ENCODE measurements around the gene HSD3B7. TPM values are rescaled to one million over a fixed set of nuclear protein-coding genes. Genes with fewer than 3 reads are reported as not detected.

HSD3B7 gene
- total RNA-seq, 2 donors from 2014 or later, result 4.1 to 4.8 TPM

GRCh38 chr16:30985401-30986128, 558 bp downstream of the HSD3B7 start:
- Histone ChIP-seq H3K27ac (ENCODE audit: low read depth, low read length) (no peak overlapping the region), H3K9me3 (ENCODE audit: control insufficient read depth, low read length) (no peaks in the 10 kb centered on the region), H3K27me3 (ENCODE audit: control insufficient read depth, insufficient read depth, low read length, poor library complexity, severe bottlenecking) (no peaks in the 10 kb centered on the region), H3K4me3 (ENCODE audit: low read length) (no peak overlapping the region), H3K9ac (ENCODE audit: extremely low read depth, low read length, poor library complexity, severe bottlenecking) (no peak overlapping the region), H3K36me3 (ENCODE audit: control insufficient read depth, insufficient read depth, low read length) (peaks cover 22% of the 10 kb centered on the region), H3K4me1 (ENCODE audit: control insufficient read depth, insufficient read depth, low read length) (no peaks in the 10 kb centered on the region)
- Mint-ChIP-seq H3K36me3 (ENCODE audit: low read depth) (peaks cover 28% of the 10 kb centered on the region), H3K4me1 (peaks cover 2% of the 10 kb centered on the region), H3K27ac (peak overlapping the region; percentile 58), H3K9me3 (no peaks in the 10 kb centered on the region), H3K27me3 (ENCODE audit: insufficient read depth) (no peaks in the 10 kb centered on the region), H3K4me3 (peak overlapping the region; percentile 46)
- peak; percentile 85 for DNase-seq
- TF ChIP-seq, protein P1, sequence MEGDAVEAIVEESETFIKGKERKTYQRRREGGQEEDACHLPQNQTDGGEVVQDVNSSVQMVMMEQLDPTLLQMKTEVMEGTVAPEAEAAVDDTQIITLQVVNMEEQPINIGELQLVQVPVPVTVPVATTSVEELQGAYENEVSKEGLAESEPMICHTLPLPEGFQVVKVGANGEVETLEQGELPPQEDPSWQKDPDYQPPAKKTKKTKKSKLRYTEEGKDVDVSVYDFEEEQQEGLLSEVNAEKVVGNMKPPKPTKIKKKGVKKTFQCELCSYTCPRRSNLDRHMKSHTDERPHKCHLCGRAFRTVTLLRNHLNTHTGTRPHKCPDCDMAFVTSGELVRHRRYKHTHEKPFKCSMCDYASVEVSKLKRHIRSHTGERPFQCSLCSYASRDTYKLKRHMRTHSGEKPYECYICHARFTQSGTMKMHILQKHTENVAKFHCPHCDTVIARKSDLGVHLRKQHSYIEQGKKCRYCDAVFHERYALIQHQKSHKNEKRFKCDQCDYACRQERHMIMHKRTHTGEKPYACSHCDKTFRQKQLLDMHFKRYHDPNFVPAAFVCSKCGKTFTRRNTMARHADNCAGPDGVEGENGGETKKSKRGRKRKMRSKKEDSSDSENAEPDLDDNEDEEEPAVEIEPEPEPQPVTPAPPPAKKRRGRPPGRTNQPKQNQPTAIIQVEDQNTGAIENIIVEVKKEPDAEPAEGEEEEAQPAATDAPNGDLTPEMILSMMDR (conservative IDR thresholded peaks at IDR 0.05), result no peak
- WGBS, 2 experiments (ENCODE audit: insufficient coverage in 1 of 2, insufficient read length in 1 of 2), result 90 to 94% methylated on average over 10 to 18 of the region's 20 CpGs

GRCh38 chr16:30986129-30986991, 1.4 kb downstream of the HSD3B7 start:
- Histone ChIP-seq H3K9ac (ENCODE audit: extremely low read depth, low read length, poor library complexity, severe bottlenecking) (no peak overlapping the region), H3K9me3 (ENCODE audit: control insufficient read depth, low read length) (no peaks in the 10 kb centered on the region), H3K27ac (ENCODE audit: low read depth, low read length) (no peak overlapping the region), H3K4me1 (ENCODE audit: control insufficient read depth, insufficient read depth, low read length) (no peaks in the 10 kb centered on the region), H3K4me3 (ENCODE audit: low read length) (no peak overlapping the region), H3K36me3 (ENCODE audit: control insufficient read depth, insufficient read depth, low read length) (peaks cover 16% of the 10 kb centered on the region), H3K27me3 (ENCODE audit: control insufficient read depth, insufficient read depth, low read length, poor library complexity, severe bottlenecking) (no peaks in the 10 kb centered on the region)
- DNase-seq, result no peak
- Mint-ChIP-seq H3K4me1 (peaks cover 2% of the 10 kb centered on the region), H3K9me3 (no peaks in the 10 kb centered on the region), H3K27ac (no peak overlapping the region), H3K36me3 (ENCODE audit: low read depth) (peaks cover 22% of the 10 kb centered on the region), H3K4me3 (no peak overlapping the region), H3K27me3 (ENCODE audit: insufficient read depth) (no peaks in the 10 kb centered on the region)
- 93 to 99% methylated on average over 16 to 29 of the region's 29 CpGs for WGBS, 2 experiments (ENCODE audit: insufficient coverage in 1 of 2, insufficient read length in 1 of 2)
- TF ChIP-seq, protein P1 (conservative IDR thresholded peaks at IDR 0.05), result peak; percentile 41

GRCh38 chr16:30987581-30988190, 2.7 kb downstream of the HSD3B7 start:
- H3K9ac ChIP-seq (ENCODE audit: extremely low read depth, low read length, poor library complexity, severe bottlenecking), result no peak overlapping the region
- TF ChIP-seq, protein P1 (conservative IDR thresholded peaks at IDR 0.05), result no peak
- Mint-ChIP-seq H3K9me3 (no peaks in the 10 kb centered on the region), H3K4me3 (no peak overlapping the region), H3K27me3 (ENCODE audit: insufficient read depth) (no peaks in the 10 kb centered on the region), H3K36me3 (ENCODE audit: low read depth) (peaks cover 11% of the 10 kb centered on the region), H3K27ac (no peak overlapping the region), H3K4me1 (peaks cover 2% of the 10 kb centered on the region)
- H3K27ac ChIP-seq (ENCODE audit: low read depth, low read length), result no peak overlapping the region
- no peak overlapping the region for H3K4me3 ChIP-seq (ENCODE audit: low read length)
- H3K27me3 ChIP-seq (ENCODE audit: control insufficient read depth, insufficient read depth, low read length, poor library complexity, severe bottlenecking), result no peaks in the 10 kb centered on the region
- DNase-seq, result no peak
- 94 to 96% methylated on average over 29 to 30 of the region's 30 CpGs for WGBS, 2 experiments (ENCODE audit: insufficient coverage in 1 of 2, insufficient read length in 1 of 2)
- H3K36me3 ChIP-seq (ENCODE audit: control insufficient read depth, insufficient read depth, low read length), result peaks cover 7% of the 10 kb centered on the region
- no peaks in the 10 kb centered on the region for H3K9me3 ChIP-seq (ENCODE audit: control insufficient read depth, low read length)
- H3K4me1 ChIP-seq (ENCODE audit: control insufficient read depth, insufficient read depth, low read length), result no peaks in the 10 kb centered on the region
